Fibroblast of upper back skin (primary cell): ENCODE data around the gene SSTR5.

ENCODE experiments used
- DNase-seq: peaks from one replicate; pipeline ENCODE4 v3.0.0-alpha.2; 2013

SSTR5 gene

DNA sequence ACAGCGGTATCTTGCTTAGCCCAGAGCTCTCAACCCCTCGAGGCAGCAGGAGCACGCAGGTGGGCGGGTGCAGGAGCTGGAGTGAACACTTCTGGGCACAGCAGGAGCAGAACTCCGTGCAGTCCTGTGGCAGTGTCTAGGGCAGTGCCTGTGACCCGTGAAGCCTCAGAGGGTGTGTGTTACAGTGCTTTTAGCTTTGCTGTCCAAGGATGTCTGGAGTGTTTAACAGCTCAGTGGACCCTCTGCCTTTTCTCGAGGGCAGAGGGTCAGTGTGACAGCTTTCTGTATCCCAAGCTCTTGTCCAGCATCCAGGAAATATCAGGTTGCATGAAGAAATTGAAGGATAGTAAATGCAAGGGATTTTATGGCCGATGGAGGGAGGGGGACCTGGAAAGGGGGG, 16.4 kb upstream of the SSTR5 start:
- DNase-seq: no peak

DNA sequence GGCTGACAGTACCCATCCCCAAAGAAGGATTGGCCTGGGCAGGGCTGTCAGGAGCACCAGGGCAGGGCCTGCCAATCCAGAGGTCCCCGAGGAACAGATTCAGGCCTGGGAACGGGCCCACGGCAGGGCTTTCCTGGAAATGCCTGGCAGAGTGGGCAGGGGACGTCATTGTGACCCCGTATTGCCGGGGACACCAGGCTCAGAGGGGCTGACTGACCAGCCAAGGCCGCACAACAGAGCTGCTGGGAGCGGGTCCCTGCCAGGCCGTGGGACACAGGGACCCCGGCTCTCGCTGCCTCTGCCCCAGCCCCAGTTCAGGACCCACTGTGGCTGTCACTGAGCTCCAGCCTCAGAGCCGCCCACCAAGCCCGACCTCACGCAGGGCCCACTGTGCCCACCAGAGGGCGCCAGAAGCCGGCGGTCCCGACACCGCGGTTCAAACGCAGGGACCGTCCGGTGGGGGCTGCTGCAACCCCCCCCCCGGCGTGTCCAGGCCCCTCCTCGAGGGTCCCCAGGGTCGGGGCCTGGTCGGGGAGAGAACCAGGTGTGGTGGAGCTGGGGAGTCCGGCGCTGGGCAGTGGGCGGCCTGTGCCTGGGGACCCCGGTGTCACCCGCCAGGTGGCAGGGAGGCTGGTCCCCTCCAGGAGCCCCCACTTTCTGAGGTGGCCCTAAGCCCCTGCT, 15.2 kb upstream of the SSTR5 start:
- DNase-seq: no peak

DNA sequence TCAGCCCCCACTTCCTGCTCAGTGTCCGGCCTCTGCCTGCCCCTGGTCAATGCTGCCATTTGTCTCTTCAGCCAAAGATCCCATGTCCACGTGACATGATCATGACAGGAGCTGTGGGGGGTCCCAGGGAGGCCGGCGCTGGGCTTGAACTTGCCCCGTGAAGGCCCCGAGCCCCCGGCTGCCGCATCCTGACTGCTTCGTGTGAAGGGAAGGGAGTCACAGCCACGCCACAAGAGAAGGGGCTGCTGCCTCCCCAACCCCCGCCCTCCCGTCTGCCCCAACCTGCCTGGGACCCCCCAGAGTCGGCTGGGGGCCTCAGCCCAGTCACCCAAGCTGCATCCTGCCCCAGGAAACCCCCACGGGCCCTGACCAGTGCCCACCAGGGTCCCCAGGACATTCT, 14.3 kb upstream of the SSTR5 start:
- no peak for DNase-seq

DNA sequence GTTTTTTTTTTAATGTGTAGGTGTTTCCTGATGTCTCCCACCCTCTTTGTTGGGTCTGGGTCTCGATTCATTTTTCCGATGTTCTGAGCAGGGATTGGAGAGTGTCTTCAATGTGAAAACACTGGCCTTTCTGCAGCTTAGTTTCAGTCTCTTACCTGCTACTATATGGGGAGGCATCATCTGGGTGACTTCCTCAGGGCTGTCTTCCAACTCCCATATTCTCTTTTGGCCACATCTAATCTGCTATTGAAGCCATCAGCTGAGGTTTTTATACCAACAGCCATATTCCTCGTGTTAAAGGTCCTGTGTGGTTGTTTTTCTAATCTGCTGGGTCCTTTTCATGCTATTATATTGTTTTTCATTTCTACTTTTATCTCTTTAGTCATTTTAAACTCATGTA, 13.2 kb upstream of the SSTR5 start:
- DNase-seq: no peak

DNA sequence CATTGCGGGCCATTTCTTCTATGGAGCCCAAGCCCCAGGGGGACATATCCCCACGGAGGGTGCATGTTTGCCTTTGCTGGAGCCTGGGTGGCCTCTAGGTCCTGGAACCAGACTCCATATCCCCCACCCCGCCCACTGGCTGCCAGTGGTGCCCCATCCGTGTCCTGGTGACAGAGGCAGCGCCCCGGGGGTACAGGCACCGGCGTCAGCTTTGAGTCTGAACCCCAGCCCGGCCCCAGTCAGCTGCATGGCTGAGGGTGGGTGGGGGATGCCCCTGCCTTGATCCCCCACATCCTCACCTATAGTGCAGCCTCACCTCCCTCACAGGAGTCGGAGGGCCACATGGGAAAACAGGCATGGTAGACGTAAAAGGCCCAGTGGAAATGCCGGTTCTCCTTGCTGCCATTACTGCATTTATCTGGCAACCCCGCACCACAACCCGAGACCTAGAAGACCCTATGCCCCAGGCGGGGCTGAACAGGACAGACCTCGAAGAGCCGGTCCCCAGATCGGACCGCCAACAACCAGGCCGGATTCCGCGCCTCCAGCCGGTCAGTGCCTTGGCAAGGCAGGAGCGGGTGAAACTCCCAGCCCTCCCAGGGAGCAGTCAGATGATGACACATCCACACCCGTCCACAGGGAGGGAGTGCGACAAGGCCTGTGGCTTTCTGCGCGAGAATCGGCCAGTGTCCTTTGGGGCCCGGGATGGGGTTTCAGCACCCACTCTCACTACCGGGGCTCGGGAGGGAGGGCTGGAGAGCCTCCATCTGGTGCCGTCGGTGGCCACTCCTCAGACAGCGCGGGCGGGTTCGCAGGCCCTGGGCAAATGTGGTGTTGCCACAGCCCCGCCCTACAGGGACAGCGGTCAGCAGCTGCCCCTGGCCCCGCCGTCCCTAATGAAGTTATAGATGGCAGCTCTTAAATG, 11.9 kb upstream of the SSTR5 start:
- DNase-seq: no peak

DNA sequence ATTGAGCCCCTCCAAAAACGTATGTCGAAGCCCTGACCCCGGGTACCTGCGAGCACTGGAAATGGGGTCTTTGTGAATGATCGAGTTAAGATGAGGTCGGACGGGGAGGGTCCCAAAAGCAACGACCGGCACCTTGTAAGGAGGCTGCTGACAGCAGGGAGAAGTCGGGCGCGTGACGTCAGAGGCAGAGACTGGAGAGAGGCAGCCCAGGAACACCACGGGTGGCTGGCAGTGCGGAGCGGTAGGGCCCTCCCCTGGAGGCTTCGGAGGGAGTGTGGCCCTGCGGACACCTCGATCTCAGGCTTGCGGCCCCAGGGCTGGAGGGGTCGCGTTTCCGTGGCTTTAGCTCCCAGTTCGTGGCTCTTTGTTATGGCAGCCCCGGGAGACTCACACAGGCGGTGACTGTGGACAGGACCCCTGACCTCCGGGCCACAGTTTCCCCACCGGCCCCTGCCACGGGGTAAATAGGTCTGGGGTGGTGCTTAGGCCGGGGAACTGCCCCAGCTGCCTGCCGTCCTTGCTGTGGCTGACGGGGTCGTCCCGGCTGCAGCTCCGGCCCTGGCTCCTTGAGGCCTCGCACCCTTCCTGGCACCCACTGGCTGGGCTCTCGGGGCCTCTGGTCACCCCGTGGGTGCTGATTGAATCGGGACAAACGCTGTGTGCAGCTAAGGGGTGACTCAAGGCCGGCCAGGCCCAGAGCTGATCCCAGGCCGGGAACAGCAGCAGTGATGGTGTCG, 10.6 kb upstream of the SSTR5 start:
- DNase-seq: no peak

DNA sequence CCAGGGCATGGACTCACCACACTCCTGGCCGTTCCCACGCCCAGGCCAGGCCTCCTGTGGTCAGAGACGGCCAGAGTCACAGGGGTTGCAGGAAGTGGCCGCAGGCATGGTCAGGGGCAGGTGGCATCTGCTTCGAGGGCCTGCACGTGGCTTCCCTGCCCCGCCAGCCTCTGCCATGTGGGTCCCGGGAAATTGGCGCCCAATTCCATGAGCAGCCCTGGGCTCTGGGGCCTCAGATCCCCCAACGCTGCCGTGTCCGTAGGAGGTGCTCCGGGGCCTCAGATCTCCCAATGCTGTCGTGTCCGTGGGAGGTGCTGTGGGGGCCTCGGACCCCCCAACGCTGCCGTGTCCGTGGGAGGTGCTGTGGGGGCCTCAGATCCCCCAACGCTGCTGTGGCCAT, 9.7 kb upstream of the SSTR5 start:
- DNase-seq: no peak

DNA sequence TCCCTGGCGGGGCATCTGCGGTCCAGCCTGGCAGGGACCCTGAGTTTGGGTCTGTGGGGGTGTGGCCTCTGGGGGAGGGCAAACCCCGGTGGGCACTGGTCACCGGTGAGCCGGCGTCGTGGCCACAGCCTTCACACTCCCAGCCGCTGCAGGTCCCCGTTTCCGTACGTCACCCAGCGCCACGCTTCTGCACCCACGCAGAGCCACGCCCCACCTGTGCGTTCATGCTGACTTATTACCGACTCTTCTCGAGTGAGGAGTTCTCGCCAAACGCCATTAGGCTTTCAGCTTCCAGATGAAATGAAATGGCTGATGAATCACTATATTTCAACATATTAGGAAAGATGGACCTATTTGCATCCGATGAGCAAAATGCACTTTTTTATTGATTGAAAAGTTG, 8.8 kb upstream of the SSTR5 start:
- DNase-seq: no peak

DNA sequence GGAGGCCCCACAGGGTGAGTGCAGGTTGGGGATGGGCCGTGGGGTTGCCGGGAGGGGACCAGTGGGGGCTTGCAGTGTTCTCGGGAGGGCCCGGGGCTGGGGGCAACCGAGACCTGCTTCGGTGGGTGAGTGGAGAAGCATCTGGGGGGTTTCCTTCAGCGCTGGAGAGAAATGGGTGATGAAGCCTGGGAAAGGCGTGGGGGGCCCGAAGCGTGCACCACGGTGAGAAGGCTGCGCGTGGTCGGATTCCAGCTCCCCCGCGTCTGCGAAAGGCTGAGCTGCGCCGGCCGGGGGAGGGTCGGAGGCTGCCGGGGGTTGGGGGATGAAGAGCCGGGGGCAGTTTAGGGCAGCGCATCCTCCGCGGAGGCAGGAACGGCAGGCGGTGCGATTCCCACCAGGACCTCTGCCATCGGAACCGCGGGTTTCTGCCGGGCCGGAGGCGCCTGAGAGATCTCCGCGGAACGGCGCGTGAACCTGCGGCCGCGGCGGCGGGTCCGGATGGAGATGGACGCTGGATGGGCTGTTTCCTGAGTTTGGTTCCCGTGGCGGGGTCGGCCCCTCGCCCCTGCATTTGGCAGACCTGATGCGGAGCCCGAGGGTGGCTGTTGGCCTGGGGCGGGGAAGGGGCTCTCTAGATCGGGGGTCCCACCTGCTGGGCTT, 6.9 kb upstream of the SSTR5 start:
- DNase-seq: no peak

DNA sequence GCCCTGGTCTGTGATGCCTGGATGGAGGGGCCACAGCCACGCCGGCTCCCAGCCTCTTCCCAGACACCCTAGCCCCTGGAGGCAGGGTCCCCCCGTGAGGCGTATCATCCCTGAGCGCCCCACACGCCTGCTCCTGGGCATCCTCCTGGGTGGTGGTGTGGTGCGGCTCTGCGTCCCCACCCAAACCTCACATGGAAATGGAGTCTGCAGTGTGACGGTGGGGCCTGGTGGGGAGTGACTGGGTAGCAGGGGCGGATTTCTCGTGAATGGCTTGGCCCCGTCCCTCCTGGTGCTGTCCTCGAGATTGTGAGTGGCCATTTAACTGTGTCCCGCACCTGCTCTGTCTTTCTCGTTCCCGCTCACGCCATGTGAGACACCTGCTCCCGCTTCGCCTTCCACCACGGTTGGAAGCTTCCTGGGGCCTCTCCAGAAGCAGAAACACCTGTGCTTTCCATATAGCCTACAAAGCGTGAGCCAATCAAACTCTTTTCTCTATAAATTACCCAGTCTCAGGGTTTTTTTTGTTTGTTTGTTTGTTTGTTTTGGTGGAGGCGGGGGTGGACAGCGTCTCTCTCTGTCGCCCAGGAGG, 5.9 kb upstream of the SSTR5 start:
- DNase-seq: no peak

DNA sequence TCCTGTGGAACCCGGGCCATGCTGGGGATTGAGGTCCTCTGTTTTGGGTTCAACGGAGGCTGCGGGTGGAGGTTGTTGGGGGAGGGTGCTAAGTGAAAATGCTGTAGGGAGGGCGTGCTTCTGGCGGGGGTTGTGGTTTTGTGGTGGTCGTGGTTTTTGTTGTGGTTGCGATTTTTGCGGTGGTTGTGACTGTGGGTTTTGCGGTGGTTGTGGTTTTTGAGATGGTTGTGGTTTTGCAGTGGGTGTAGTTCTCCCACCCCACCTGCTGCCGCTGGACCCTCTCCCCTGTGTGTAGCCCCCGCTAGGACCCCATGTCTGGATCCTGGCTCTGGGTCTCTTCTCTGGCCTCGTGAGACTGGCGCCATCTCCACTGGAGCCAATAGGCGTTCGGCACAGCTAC, 4.9 kb upstream of the SSTR5 start:
- no peak for DNase-seq

DNA sequence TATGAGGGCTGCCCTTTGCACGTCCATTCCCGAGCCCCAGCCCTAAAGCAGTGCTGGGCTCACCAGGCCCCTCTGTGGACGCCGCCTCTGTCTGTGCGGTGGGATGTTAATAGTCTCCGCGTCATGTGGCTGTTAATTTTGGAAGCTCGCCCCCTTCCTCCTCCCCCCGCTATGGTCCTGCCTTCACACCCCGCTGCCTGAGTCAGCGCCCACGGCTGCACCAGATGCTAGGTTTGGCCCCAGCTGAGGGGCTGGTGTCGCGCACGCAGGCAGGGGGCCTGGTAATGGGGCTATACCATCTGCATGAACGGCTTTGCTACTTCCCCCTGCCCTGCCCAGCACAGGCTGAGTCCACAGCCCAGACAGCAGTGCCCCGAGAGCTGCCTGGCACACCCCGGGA, 4.1 kb upstream of the SSTR5 start:
- no peak for DNase-seq

DNA sequence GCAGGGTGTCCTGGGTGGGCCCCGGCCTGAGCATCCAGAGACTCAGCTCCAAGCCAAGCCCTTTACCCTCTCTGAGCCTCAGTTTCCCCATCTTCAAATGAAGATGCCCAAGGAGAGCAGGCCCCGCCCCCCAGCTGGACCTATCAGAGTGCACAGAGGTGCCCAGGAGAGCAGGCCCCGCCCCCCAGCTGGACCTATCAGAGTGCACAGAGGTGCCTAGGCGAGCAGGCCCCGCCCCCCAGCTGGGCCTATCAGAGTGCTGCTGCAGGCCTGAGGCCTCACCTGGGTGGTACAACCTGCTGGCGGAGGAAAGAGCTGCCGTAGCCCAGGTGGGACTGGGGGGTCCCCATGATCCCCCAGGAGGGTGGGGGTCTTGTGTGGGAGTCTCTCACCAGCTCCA, 3.4 kb upstream of the SSTR5 start:
- DNase-seq: no peak

DNA sequence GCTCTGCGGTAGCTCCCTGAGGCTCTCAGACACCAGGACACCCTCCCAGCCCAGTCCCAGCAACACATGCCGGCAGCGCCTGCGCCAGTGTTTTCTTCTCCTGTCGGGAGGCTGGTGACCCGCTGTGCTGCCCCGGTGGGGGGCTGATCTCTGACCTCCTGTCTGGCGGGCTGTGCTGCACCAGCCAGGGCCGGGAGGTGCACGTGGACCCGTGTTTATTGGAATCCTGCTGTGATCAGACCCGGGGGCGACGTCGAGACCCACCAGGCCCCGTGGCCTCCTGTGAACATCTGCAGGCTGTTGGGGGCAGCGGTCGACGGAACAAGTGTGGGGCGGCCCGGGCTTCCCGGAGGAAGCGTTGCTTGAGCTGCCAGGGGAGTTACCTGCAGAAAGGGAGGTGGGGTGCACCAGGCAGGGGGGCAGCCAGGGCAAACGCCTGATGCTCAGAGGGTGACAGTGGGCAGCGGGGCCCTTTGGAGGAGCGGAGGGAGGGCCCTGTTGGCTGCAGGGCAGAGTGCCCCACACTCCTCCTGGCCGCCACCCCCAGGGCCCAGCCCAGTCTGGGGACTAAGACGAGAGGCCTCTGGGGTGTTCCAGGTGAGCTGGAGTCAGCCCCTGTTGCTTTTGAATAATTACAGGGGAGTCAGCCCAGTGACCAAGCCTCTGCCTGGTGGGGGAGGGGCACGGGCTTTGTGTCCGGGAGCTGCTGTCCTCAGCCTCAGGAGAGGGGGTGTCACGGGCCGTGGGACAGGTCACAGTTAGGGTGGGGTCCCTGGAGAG, 2.3 kb upstream of the SSTR5 start:
- no peak for DNase-seq

DNA sequence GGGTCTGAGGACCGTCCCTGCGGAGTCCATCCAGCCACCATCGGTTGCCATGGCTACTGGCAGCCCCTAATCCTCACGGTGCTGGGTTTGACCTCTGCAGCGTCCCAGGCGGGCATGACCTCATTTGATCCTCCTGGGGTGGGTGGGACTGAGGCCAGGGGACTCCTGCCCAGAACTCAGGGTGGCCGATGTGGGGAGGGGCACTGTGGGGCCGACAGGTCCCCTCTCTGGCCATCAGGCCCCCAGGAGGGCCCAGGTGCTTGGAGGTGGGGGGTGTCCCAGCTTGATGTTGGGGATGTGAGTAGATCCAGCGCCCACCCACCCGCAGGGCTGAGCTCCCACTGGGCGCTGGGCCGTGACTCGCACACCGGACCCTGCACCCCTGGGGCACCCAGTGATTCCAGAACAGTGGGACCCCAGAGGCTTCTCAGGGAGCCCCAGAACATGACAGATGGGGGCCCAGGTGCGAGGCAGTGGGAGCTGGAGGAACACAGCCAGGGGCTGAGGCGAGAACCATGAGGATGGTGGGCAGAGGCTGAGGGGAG, 1.6 kb upstream of the SSTR5 start:
- DNase-seq: no peak

DNA sequence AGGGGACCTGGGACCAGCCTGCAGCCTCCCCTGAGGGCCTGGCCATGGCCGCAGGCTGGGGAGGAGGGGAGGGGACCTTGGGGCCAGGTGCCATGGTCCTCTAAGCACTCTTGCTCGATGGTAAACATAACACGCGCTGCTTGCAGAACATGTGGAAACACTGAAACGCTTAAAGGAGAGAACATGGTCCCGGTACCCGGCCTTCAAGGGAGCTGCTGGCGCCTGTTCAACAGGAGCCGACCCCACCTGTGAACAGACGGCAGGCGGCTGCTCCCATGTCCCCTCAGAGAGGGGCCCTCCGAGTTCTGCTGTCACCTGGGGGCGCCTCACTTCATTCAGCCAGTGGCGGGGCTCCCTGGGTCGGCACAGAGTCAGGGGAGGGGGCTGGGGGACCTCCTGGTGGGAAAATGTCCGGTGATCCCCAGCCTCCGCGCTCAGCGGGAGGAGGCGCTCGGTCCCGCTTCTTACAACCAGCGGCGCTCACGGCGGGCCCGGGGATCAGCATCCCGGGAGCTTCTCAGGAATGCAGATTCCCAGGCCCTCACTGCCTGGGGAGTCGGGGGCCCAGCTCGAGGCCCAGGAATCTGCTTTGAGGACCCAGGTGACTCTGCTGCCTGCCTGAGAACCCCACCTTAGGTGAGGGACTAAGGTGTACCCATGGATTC, 854 bp upstream of the SSTR5 start:
- no peak for DNase-seq

DNA sequence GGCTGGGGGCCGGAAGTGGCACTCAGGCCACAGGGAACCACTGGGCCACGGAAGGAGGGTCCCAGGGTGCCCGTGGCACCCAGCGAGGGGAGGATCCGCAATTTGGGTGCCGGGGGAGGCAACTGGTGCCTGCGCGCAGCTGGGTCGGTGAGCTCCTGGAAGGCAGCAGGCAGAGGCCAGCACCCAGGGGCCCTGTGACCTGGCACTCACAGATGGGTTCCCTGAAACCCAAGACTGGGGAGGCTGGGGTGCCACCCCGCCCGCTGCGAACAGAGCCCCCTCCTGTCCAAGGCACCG, 663 bp downstream of the SSTR5 start:
- DNase-seq: no peak

DNA sequence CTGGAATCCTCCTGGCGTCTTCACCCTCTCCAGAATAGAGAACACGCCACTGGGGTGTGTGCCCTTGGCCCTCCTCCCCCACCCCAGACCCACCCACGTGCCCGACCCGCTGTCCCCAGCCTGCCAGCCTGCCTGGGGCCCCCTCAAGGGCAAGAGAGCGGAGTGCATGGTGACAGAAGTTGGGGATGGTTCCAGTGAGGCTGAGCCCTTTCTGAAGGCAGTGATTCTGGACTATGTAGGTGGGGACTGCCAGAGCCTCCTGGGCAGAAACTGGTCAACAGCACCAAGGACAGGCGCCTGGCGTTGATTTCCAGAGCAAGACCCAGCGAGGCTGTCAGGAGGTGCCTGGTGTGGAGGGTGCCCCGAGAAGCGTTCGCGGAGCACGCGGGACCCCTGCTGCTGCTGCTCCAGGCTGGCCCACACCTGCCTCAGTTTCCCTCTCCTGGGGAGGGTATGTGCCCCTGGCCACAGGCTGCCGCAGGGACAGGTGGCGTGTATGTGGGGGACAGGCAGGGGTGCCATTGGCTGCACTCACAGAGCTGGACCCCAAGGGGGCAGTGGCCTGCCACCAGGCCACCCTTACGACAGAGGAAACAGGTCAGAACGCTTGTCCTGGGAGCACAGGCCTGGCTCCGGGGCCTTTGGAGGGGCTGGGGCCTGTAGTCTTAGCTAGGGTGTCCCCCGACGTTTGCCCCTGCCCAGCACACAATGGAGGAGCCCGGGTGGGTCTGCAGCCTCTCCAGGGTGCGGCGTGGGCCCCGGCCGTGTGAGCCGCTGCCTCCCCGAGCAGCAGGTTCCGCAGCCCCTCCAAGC, 1.2 kb downstream of the SSTR5 start:
- DNase-seq: no peak

DNA sequence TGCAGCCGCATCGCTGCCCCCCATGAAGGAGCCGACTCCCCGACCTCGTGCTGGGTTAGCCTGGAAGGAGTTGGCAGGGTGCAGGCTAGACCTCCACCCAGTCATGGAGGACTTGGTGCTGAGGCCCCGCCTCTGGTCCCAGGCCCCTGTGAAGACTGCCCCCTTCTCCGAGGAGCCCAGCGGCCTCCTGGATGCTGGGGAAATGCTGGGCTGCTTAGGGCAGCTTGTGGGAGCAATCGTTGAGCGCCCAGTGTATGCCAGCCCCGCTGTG, 1.8 kb downstream of the SSTR5 start:
- DNase-seq: no peak

DNA sequence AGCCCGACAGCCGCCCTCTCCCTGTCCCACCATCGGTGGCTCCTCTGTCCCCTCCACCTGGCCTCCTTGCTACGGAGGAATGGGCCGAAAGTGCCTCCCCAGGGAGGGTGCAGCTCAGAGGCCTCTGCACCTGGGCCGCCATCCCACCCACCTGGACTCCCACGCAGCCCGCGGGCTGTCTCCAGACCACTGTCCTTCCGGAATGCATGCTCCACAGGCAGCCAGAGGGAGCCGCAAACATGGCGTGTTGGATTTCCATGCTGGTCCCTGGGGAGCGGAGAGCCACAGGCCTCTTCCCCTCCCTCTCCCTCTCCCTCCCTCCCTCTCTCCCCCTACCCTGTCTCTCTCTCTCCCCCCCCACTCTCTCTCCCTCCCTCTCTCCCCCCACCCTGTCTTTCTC, 3.0 kb downstream of the SSTR5 start:
- no peak for DNase-seq
